SU-DHL-6 (cell line): ENCODE results near the gene DNMT3A.

Source experiments
- H2AFZ ChIP-seq: fragments of 200-600 bp; sonication (generic); 2 replicates; pipeline ENCODE4 v1.6.1; 2014; ENCODE audit warnings: low read depth, mild to moderate bottlenecking, moderate library complexity, mixed read lengths, antibody characterized with exemption, low read length; ENCODE audit not compliant: severe bottlenecking
- H3F3A ChIP-seq: fragments of 200-600 bp; shearing (Covaris generic); 2 replicates; pipeline ENCODE4 v1.6.0; 2016; ENCODE audit warnings: antibody characterized with exemption, mild to moderate bottlenecking; ENCODE audit not compliant: insufficient read depth
- H3K27ac ChIP-seq: fragments of 200-600 bp; sonication (generic); 2 replicates; pipeline ENCODE4 v1.5.1; 2016; ENCODE audit warnings: low read depth, mild to moderate bottlenecking, low read length, moderate library complexity, mixed read lengths
- H3K27me3 ChIP-seq: fragments of 200-600 bp; sonication (generic), shearing (Covaris generic); 2 replicates; pipeline ENCODE4 v1.6.0; 2014; ENCODE audit warnings: mild to moderate bottlenecking, low read length
- H3K36me3 ChIP-seq: fragments of 200-600 bp; sonication (generic); 2 replicates; pipeline ENCODE4 v1.6.1; 2014; ENCODE audit warnings: mild to moderate bottlenecking, low read length, mixed read lengths
- H3K4me2 ChIP-seq: fragments of 300-600, 200-600 bp; shearing (Covaris generic), sonication (generic); 2 replicates; pipeline ENCODE4 v1.6.0; 2014; ENCODE audit warnings: low read length, low read depth, mild to moderate bottlenecking; ENCODE audit not compliant: poor library complexity, severe bottlenecking
- H3K4me3 ChIP-seq: fragments of 200-600 bp; sonication (generic); 2 replicates; pipeline ENCODE4 v1.5.1; 2014; ENCODE audit warnings: antibody characterized with exemption, low read length, mild to moderate bottlenecking, mixed read lengths; ENCODE audit not compliant: insufficient read depth, poor library complexity, severe bottlenecking
- H3K79me2 ChIP-seq: fragments of 200-600 bp; sonication (generic); 2 replicates; pipeline ENCODE4 v1.6.1; 2014; ENCODE audit warnings: mild to moderate bottlenecking, low read length, moderate library complexity; ENCODE audit not compliant: insufficient read depth
- H3K9ac ChIP-seq: fragments of 200-600 bp; sonication (generic); 2 replicates; pipeline ENCODE4 v1.7.0; 2014; ENCODE audit warnings: mild to moderate bottlenecking, low read length
- H3K9me2 ChIP-seq: fragments of 200-600 bp; sonication (generic); replicated peaks from 2 replicates; pipeline ENCODE4 v1.6.1; 2014; ENCODE audit warnings: low read length; ENCODE audit not compliant: insufficient read depth
- H3K9me3 ChIP-seq: fragments of 200-600 bp; sonication (generic); 2 replicates; pipeline ENCODE4 v1.6.1; 2014; ENCODE audit warnings: low read length, mixed read lengths; ENCODE audit not compliant: insufficient read depth
- H4K20me1 ChIP-seq: fragments of 200-600 bp; sonication (generic); 2 replicates; pipeline ENCODE4 v1.6.1; 2014; ENCODE audit warnings: low read depth, mild to moderate bottlenecking, antibody characterized with exemption, low read length, moderate library complexity, mixed read lengths
- EZH2phosphoT487 ChIP-seq: fragments of 200-600 bp; sonication (generic), shearing (Covaris generic); conservative IDR thresholded peaks from 2 replicates; pipeline ENCODE4 v1.6.1; 2018; ENCODE audit warnings: mild to moderate bottlenecking, antibody characterized with exemption, low read length, moderate library complexity, mixed read lengths
- TF ChIP-seq, protein P1 (sequence below): fragments of 200-600 bp; sonication (generic); IDR thresholded peaks from one replicate; pipeline ENCODE4 v1.5.1; 2017; ENCODE audit warnings: antibody characterized with exemption, mild to moderate bottlenecking, low read length, moderate library complexity; ENCODE audit not compliant: insufficient read depth, poor library complexity, severe bottlenecking

Gene DNMT3A

DNA sequence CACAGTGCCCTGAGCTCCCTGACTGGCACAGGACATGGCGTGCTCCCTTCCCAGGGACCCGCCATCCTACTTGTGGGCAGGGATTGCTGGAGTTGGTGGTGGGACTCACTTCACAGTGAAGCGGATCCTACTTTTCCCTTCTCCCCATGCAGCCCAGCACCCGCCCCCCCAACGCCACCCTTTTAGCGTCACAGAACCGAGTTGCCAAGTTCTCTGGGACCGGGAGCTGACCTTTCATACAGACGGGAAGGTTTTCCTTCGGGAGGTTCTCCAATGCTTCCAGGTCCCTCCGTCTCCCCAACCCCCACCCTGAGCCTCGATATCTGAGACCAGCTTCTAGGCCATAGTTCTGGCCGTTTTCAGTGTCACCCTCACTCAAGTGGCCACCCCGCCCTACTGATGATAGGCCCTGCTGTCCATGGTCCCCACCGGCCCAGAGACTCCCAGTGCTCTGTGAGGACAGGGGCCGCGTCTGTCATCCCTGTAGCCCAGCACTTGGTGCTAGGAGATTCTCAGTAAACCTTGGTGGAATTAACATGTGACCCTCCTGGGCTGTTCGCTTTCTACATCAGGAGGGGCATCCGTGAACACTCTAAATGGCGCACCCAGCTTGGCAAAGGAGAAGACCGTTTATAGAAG lies 1.6 kb upstream of the DNMT3A start:
- Histone ChIP-seq H3K4me3 (no peak overlapping the region), H3K79me2 (no peaks in the 10 kb centered on the region), H3K9ac (no peak overlapping the region), H3K4me2 (no peak overlapping the region), H3K36me3 (no peaks in the 10 kb centered on the region), H3K27ac (no peak overlapping the region), H3K27me3 (no peaks in the 10 kb centered on the region), H3F3A (no peaks in the 10 kb centered on the region), H3K9me2 (no peaks in the 10 kb centered on the region), H2AFZ (no peak overlapping the region), H3K9me3 (no peaks in the 10 kb centered on the region), H4K20me1 (no peaks in the 10 kb centered on the region)
- TF ChIP-seq, protein P1, sequence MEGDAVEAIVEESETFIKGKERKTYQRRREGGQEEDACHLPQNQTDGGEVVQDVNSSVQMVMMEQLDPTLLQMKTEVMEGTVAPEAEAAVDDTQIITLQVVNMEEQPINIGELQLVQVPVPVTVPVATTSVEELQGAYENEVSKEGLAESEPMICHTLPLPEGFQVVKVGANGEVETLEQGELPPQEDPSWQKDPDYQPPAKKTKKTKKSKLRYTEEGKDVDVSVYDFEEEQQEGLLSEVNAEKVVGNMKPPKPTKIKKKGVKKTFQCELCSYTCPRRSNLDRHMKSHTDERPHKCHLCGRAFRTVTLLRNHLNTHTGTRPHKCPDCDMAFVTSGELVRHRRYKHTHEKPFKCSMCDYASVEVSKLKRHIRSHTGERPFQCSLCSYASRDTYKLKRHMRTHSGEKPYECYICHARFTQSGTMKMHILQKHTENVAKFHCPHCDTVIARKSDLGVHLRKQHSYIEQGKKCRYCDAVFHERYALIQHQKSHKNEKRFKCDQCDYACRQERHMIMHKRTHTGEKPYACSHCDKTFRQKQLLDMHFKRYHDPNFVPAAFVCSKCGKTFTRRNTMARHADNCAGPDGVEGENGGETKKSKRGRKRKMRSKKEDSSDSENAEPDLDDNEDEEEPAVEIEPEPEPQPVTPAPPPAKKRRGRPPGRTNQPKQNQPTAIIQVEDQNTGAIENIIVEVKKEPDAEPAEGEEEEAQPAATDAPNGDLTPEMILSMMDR: no peak
- no peak for TF ChIP-seq EZH2phosphoT487

DNA sequence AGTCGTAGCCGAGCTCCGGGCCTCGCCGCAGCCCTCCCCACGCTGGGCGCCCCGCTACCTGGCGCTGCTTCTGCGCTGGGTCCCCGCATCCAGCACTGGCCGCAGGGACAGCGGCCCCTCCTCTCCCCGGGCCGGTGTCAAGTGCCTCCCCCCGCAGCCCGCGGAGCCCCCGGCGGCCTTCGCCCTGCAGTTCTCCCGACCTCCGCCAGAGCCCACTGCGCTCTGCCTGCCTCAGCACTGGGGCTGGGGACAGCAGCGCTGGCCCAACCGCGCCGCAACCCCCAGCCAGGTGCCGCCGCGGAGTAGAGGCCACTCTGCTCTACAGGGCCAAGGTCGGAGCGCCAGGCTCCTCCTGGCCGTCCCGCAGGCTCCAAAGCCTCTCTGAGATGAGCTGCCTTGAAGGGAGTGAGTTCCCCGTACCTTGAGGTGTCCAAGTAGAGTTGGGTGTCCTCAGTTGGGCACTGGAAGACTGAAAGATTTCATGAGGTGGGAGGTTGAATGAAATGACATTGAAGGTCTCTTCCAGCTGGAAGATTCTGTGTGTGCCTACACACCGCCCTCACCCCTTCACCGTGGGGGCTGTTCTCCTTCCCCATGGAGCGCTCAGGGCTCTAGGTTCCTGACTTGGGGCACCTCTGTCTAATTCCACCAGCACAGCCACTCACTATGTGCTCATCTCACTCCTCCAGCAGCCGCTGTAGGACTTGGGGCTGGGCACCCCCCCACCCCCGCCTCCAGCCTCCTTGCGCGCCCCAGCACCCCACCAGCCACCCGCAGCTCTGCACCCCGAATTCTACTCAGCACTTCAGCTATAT lies 854 bp upstream of the DNMT3A start:
- no peaks in the 10 kb centered on the region; the same call in 1 of the 2 replicates for H4K20me1 ChIP-seq

DNA sequence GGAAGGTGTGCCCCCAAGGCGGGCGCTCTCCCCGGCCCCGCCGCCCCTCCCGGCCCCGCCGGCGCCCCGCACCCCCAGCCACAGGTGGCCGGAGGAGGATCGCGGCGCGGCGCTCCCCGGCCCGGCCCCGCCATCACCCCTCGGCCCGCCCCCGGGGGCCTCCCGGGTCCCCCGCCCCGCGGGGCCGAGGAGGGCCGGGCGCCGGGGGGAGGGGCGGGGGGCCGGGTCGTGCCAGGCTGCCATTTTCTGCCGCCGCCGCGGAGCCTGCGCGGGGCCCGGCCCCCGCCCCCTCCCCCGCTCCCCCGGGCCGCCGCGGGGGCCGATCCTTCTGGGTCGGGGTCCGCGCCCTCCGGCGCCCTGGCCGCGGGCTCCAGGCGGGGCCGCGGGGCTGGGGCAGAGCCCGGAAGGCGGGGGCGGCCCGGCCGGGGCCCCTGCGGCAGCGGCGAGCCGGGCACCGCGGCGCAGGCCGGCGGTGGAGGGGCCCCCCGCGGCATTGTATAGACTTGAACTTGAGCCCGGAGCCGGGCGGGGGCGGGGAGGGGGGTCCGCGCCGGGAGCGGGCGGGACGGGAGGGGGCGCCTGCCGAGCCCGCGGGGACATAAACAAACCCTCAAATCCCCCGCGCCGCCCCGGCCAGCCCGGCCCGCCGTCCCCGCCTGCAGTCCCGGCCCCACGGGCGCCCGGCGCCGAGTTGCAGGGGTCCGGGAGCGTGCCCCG lies 556 bp downstream of the DNMT3A start:
- no peak overlapping the region for H2AFZ ChIP-seq
- H3K27ac ChIP-seq: no peak overlapping the region
- no peaks in the 10 kb centered on the region; the same call in 1 of the 2 replicates for H3K79me2 ChIP-seq
- H3F3A ChIP-seq: no peaks in the 10 kb centered on the region
- H3K27me3 ChIP-seq: no peaks in the 10 kb centered on the region
- no peaks in the 10 kb centered on the region for H3K9me2 ChIP-seq
- H3K4me3 ChIP-seq: peak overlapping the region; percentile 40
- H3K9ac ChIP-seq: no peak overlapping the region; the same call in 1 of the 2 replicates
- TF ChIP-seq, protein P1: no peak
- TF ChIP-seq EZH2phosphoT487: no peak
- H3K36me3 ChIP-seq: no peaks in the 10 kb centered on the region
- no peaks in the 10 kb centered on the region; the same call in 1 of the 2 replicates for H4K20me1 ChIP-seq
- H3K4me2 ChIP-seq: peak overlapping the region; percentile 28
- no peaks in the 10 kb centered on the region for H3K9me3 ChIP-seq

More for the DNA sequence above, 854 bp upstream of the DNMT3A start:
- Histone ChIP-seq H3K9ac (peak overlapping the region; percentile 68), H3K79me2 (no peaks in the 10 kb centered on the region), H3K27me3 (no peaks in the 10 kb centered on the region), H3K27ac (no peak overlapping the region), H3K4me2 (peak overlapping the region; percentile 70), H2AFZ (no peak overlapping the region), H3K4me3 (peak overlapping the region; percentile 85), H3K9me2 (no peaks in the 10 kb centered on the region), H3K9me3 (no peaks in the 10 kb centered on the region), H3F3A (no peaks in the 10 kb centered on the region), H3K36me3 (no peaks in the 10 kb centered on the region)
- TF ChIP-seq EZH2phosphoT487: no peak
- TF ChIP-seq, protein P1: peak; percentile 85
